Esophagus muscularis mucosa (tissue), 4 donors: ENCODE results near the gene ST6GALNAC3.

Experiments
- EP300 ChIP-seq: sonication (generic); formaldehyde crosslinking; IDR thresholded peaks from one replicate; pipeline ENCODE4 v1.6.1; 2017; ENCODE audit warnings: antibody characterized with exemption
- POLR2AphosphoS5 ChIP-seq, 2 donors: sonication (generic); formaldehyde crosslinking; IDR thresholded peaks; one replicate each; pipeline ENCODE4 v1.6.1; 2017; ENCODE audit warnings: antibody characterized with exemption in 2 of 2
- TF ChIP-seq, protein P1 (sequence below), 3 experiments: fragments of 200-600 bp in 2 of 3; fragments of 450-650 bp in 1 of 3; sonication (generic) in 2 of 3; IDR thresholded peaks; one replicate each; pipeline ENCODE4 v1.5.1; 2017 to 2019; ENCODE audit warnings: antibody characterized with exemption in 3 of 3, mild to moderate bottlenecking in 2 of 3, moderate library complexity in 1 of 3

DNA sequence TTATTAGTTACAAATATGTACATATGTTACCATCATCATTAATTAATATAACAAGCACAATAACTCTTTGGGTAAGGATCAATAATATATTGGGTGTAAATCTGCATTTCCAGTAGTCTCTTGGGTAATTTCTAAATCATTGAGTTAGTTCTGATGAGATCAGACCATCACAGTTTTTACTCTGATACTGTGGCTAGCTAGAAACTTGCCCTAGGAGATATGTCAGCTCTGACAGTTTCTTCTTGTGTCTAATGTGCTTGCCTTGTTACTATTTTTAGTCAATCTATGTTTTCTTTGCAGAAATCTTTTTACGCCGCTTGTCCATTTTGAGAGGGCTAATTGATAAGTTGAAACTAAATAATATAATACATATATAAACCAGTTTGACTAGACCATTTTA is 507.2 kb downstream of the ST6GALNAC3 start:
- TF ChIP-seq, protein P1, sequence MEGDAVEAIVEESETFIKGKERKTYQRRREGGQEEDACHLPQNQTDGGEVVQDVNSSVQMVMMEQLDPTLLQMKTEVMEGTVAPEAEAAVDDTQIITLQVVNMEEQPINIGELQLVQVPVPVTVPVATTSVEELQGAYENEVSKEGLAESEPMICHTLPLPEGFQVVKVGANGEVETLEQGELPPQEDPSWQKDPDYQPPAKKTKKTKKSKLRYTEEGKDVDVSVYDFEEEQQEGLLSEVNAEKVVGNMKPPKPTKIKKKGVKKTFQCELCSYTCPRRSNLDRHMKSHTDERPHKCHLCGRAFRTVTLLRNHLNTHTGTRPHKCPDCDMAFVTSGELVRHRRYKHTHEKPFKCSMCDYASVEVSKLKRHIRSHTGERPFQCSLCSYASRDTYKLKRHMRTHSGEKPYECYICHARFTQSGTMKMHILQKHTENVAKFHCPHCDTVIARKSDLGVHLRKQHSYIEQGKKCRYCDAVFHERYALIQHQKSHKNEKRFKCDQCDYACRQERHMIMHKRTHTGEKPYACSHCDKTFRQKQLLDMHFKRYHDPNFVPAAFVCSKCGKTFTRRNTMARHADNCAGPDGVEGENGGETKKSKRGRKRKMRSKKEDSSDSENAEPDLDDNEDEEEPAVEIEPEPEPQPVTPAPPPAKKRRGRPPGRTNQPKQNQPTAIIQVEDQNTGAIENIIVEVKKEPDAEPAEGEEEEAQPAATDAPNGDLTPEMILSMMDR (IDR thresholded peaks at IDR 0.05), result no peak
- no peak for TF ChIP-seq EP300
- no peak for TF ChIP-seq POLR2AphosphoS5 (IDR thresholded peaks at IDR 0.05)
